HAP-1 (cell line): ENCODE data around the gene RASA3.
"Not testable (repeated sequence)": the region's sequence is repeated elsewhere in the genome, so short reads cannot be mapped to it uniquely, and the experiment has no call there.

Experiments
- DNase-seq, 2 experiments: peaks; one replicate each; pipeline ENCODE4 v3.0.0-alpha.2; 2016 to 2020; ENCODE audit warnings: low spot score in 2 of 2
- H3K27me3 ChIP-seq: fragments of 250-450 bp; sonication (Bioruptor Pico); 2 replicates; pipeline ENCODE4 v1.5.1; 2020; ENCODE audit warnings: low read depth, mild to moderate bottlenecking, moderate library complexity
- H3K36me3 ChIP-seq: fragments of 250-450 bp; sonication (Bioruptor Pico); replicated peaks from 2 replicates; pipeline ENCODE4 v1.5.1; 2020; ENCODE audit warnings: mild to moderate bottlenecking
- H3K4me1 ChIP-seq: fragments of 250-450 bp; sonication (Bioruptor Pico); 2 replicates; pipeline ENCODE4 v1.5.1; 2020; ENCODE audit warnings: mild to moderate bottlenecking
- H3K4me3 ChIP-seq: fragments of 250-450 bp; sonication (Bioruptor Pico); 2 replicates; pipeline ENCODE4 v1.5.1; 2020; ENCODE audit warnings: mild to moderate bottlenecking, moderate library complexity
- H3K9me3 ChIP-seq: fragments of 250-450 bp; sonication (Bioruptor Pico); 2 replicates; pipeline ENCODE4 v1.5.1; 2020; ENCODE audit warnings: mild to moderate bottlenecking, moderate library complexity
- in situ Hi-C: fragments of 300-500 bp; cut with MboI; formaldehyde crosslinking; loops from 3 replicates; pipeline ENCODE4 v1.14.3; 2020; ENCODE audit warnings: low sequenced_read_pairs, inconsistent platforms, mixed read lengths

RASA3 gene

DNA sequence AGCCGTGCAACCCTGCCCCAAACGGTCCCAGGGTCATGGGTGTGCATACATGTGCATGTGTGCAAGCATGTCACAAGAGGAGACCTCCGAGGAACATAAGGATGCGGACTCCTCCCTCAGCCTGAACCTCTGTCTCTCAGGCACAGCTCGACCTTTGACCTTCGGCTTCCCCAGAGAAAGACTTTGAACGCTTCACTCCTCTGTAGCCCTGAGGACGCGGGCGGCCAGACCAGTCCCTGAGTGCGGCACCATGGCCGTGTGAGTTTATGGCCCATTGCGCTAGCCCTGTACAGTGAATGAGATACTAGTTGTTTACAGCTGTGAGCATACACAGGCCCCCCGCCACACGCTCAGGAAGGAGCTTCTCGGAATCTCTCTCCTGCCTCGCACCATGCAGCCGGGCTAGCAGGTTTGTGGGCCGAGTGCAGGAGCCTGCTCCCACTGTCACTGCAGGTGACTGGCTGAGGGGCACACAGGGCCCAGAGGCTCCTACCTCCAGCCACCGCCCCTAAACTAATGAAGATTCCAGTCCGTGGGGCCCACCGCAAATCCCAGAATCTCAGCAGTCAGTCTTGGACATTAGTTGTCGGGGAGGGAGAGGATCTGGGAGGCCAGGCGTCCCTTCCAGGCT is 10.8 kb downstream of the RASA3 start:
- in situ Hi-C loops = no loop called here
- Histone ChIP-seq H3K36me3 (no peaks in the 10 kb centered on the region), H3K4me3 (no peak overlapping the region)

DNA sequence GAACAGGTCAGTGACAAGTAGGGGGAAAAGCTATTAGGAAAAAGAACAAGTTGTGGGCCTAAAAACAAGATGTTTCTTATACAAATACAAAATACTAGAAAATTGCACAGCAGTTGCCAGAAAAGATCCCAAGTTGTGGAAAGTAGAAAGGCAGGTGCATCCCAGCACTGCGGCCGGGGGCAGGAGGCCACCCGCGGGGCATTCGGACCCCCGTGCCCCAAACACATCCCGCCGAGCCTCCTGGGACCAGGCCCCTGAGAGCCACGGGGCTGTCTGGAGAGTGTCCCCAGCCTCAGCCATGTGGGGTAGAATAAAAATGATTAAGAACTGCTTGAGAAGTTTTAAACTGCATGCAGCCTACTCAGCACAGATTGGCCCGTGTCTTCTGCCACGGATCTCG is 11.4 kb downstream of the RASA3 start:
- H3K4me1 ChIP-seq = no peaks in the 10 kb centered on the region
- no peaks in the 10 kb centered on the region for H3K9me3 ChIP-seq
- no peak for DNase-seq
- no peaks in the 10 kb centered on the region for H3K36me3 ChIP-seq
- no peaks in the 10 kb centered on the region for H3K27me3 ChIP-seq
- in situ Hi-C loops = no loop called here
- H3K4me3 ChIP-seq = no peak overlapping the region

More for the DNA sequence above, 10.8 kb downstream of the RASA3 start:
- DNase-seq = no peak
- Histone ChIP-seq H3K27me3 (no peaks in the 10 kb centered on the region), H3K4me1 (no peaks in the 10 kb centered on the region), H3K9me3 (no peaks in the 10 kb centered on the region)

DNA sequence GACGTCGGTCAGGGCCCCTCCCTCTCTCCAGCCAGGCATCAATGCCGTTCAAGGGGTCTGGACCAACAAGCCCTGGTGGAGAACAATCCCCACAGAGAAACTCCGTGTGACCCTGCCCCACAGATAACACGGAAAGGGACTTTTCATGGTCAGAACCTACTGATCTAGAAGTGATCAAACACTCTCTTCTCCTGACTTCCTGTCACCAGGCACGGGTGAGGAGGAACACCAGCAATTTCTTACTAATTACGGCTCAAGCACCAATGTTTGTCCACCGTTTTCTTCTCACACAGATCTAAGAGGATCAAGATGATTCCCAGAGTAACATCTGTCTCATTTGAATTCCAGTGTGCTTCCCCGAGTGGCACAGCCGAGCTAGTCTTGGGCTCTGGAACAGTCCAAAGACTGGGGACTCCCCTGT is 11.8 kb downstream of the RASA3 start:
- Histone ChIP-seq H3K36me3 (no peaks in the 10 kb centered on the region), H3K4me1 (no peaks in the 10 kb centered on the region), H3K4me3 (no peak overlapping the region), H3K27me3 (no peaks in the 10 kb centered on the region), H3K9me3 (no peaks in the 10 kb centered on the region)
- DNase-seq = no peak
- in situ Hi-C loops = no loop called here

DNA sequence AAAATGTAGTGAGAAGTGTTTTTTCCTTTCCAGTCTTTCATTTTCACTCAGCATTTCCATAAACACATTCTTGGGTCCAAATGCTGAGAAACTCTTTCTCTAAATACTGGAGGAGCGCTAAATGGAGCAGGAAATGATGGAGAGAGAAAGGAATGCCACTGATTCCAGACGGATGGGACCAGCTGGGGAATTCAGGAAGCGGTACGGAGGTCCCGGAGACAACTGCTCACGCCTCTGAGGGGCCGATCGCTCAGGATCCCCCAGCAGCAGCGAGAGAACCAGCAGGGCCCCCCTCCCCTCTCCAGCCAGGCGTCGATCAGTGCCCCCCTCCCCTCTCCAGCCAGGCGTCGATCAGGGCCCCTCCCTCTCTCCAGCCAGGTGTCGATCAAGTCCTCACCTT is 13.2 kb downstream of the RASA3 start:
- DNase-seq = no peak
- Histone ChIP-seq H3K4me1 (no peaks in the 10 kb centered on the region), H3K4me3 (no peak overlapping the region), H3K36me3 (no peaks in the 10 kb centered on the region), H3K27me3 (no peaks in the 10 kb centered on the region), H3K9me3 (no peaks in the 10 kb centered on the region)
- in situ Hi-C loops = no loop called here

DNA sequence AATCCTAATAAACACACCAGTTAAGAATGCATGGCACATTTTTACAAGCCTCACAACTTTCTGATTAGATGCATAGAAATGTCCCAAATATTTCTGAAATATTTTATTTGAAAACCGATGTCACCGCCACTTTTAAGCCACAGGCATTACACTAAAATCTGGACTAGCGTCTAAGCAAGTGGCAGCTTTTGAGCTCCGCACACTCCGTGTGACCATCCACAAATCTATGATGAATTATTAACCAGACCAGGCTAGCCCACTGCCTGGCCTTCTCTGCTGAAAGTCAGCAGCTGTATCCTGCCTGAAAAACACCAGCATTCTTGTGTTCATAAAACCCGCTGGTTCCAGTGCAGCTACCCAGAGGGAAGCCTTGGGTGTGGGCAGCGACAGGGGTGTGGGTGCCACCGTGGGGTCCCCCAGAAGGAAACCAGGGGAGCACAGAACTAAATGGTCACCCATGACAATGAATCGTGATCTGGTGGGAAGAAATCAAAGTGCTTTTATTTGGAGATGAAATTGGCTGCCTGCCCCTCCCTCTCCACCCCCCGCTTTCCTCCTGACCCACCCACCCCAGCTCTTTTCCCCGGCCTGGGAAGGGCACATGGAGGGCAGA is 13.8 kb downstream of the RASA3 start:
- Histone ChIP-seq H3K9me3 (no peaks in the 10 kb centered on the region), H3K27me3 (no peaks in the 10 kb centered on the region), H3K36me3 (no peaks in the 10 kb centered on the region), H3K4me3 (no peak overlapping the region), H3K4me1 (no peaks in the 10 kb centered on the region)
- in situ Hi-C loops = no loop called here
- DNase-seq = no peak

DNA sequence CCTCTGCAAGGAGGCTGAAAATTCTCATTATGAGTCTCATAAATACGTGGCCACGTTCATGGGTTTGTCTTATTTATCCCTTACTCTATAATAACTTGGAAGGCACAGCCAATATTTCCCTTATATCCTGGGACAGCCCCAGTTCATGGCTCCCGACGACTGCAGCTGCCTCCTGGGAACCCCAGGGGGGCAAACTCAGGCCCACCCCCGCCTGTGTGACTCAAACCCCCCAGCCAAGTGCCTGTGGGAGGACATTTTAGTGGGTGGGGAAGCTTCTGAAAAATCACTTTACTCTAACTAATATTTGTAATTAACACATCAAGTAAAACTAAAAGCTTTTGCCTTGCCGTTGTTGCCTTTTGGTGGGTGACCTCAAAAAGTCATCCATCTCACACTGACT is 14.3 kb downstream of the RASA3 start:
- H3K27me3 ChIP-seq = no peaks in the 10 kb centered on the region
- H3K4me1 ChIP-seq = no peaks in the 10 kb centered on the region
- no peaks in the 10 kb centered on the region for H3K9me3 ChIP-seq
- H3K36me3 ChIP-seq = no peaks in the 10 kb centered on the region
- no peak for DNase-seq
- no peak overlapping the region for H3K4me3 ChIP-seq
- in situ Hi-C loops = no loop called here

DNA sequence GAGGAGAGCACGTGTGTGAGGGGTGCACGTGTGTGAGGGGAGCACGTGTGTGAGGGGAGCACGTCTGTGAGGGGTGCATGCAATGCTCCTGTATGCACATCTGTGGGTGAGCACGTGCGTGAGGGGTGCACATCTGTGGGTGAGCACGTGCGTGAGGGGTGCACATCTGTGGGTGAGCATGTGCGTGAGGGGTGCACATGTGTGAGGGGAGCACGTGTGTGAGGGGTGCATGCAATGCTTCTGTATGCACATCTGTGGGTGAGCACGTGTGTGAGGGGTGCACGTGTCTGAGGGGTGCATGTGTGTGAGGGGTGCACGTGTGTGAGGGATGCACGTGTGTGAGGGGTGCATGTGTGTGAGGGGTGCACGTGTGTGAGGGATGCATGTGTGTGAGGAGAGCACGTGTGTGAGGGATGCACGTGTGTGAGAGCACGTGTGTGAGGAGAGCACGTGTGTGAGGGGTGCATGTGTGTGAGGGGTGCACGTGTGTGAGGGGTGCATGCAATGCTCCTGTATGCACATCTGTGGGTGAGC is 15.0 kb downstream of the RASA3 start:
- H3K9me3 ChIP-seq, H3K4me1 ChIP-seq, H3K27me3 ChIP-seq, H3K4me3 ChIP-seq, in situ Hi-C loops, DNase-seq, H3K36me3 ChIP-seq: not testable (repeated sequence)

DNA sequence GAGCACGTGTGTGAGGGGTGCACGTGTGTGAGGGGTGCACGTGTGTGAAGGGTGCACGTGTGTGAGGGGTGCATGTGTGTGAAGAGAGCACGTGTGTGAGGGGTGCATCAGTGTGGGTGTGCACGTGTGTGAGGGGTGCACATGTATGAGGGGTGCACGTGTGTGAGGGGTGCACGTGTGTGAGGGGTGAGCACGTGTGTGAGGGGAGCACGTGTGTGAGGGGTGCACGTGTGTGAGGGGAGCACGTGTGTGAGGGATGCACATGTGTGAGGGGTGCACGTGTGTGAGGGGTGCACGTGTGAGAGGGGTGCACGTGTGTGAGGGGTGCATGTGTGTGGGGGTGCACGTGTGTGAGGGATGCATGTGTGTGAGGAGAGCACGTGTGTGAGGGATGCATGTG is 15.7 kb downstream of the RASA3 start:
- H3K4me3 ChIP-seq = no peak overlapping the region
- no peaks in the 10 kb centered on the region for H3K36me3 ChIP-seq
- H3K4me1 ChIP-seq = peaks cover under 1% of the 10 kb centered on the region; the same call in 1 of the 2 replicates
- H3K27me3 ChIP-seq = no peaks in the 10 kb centered on the region
- no peaks in the 10 kb centered on the region for H3K9me3 ChIP-seq
- in situ Hi-C loops = no loop called here
- peak in 1 of 2 experiments; percentile 1 for DNase-seq

DNA sequence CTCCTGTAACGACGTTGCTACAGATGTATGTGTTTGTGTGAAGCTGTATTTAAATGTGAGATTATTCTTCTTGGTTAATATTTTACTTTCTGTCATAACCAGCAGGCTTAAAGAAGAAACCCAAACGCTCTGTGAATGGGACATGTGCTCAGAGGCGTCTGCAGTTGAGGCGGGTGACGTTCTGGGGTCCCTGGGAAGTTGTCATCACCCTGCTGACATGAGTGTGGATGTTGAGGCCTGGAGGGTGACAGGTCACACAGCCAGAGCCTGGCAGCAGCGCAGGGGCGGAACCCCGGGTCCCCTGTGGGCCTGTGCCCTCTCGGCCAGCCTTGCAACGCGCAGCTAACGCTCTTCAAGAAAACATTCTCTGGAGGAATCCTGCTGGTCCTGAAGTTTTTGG is 16.6 kb downstream of the RASA3 start:
- Histone ChIP-seq H3K27me3 (no peaks in the 10 kb centered on the region), H3K36me3 (no peaks in the 10 kb centered on the region), H3K9me3 (no peaks in the 10 kb centered on the region), H3K4me3 (no peak overlapping the region), H3K4me1 (peaks cover 2% of the 10 kb centered on the region; the same call in 1 of the 2 replicates)
- in situ Hi-C loops = no loop called here
- peak in 1 of 2 experiments; percentile 4 for DNase-seq

DNA sequence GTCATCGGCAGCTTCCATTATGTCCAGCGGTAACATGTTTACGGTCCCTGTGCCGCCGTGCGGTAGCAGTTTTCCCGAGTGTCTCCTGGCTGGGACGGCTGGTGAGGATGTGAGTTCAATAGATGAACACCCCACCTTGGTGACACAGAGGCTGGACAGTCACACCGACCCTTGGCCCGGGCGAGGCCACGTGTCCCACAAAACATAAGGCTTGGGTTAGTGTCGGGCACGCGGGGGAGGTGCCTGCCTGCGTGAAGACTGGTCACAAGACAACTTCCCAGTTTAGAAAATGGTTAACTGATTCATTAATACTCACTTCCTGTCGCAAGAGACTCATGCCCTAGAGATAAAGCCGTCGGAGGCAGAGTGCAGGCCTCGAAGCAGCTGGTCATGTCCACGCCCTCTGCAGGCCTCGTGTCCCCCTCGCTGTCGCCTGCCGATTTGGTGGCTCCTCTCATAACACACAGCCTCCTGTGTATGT is 17.2 kb downstream of the RASA3 start:
- in situ Hi-C loops = no loop called here
- no peak for DNase-seq
- no peaks in the 10 kb centered on the region for H3K27me3 ChIP-seq
- no peaks in the 10 kb centered on the region for H3K36me3 ChIP-seq
- H3K4me3 ChIP-seq = no peak overlapping the region
- peaks cover 2% of the 10 kb centered on the region; the same call in 1 of the 2 replicates for H3K4me1 ChIP-seq
- no peaks in the 10 kb centered on the region for H3K9me3 ChIP-seq

DNA sequence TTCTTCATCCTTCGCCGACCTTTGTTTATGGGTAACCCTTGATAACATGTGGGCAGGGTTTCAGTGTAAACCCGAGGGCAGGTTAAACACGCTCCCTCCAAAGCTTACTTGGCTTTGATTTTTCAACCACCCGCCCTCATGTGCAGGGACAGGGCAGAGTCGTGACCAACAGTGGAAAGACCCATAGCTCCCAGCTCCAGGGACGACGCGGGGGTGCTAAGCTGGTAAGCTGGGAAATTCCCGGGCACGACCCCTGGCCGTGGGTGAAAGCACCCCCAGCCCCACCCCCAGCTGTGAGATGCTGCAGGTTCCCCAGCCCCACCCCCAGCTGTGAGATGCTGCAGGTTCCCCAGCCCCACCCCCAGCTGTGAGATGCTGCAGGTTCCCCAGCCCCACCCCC is 17.8 kb downstream of the RASA3 start:
- H3K4me1 ChIP-seq, H3K9me3 ChIP-seq, in situ Hi-C loops, H3K4me3 ChIP-seq, H3K36me3 ChIP-seq, H3K27me3 ChIP-seq: not testable (repeated sequence)
- peak in 1 of 2 experiments; percentile 5 for DNase-seq

DNA sequence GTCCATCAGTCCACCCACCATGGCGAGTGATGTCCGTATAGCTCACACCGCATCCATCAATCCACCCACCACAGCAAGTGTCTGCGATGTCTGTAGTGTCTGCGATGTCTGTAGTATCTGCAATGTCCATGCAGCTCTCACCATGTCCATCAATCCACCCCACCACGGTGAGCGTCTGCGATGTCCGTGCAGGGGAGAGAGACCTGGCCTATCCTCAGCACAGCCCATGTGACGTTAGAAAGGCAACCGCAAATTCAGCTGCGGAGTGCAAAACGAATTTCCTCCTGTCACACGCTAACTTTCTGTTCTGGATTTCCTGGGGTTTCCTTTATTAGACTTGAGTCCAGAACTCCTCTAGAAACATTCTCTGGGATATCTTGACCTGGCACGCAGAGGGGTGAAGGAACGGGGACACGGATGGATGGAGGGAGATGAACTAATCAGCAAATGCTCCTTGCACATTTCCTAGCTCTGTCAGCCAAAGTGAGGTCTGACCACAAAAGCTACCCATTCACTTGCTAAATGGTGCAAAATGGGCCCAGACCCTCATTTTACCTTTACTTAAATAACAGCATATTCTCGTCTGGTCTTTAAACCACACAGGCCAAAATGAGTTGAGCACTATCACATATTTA is 18.3 kb downstream of the RASA3 start:
- Histone ChIP-seq H3K27me3 (no peaks in the 10 kb centered on the region), H3K9me3 (no peaks in the 10 kb centered on the region), H3K36me3 (no peaks in the 10 kb centered on the region), H3K4me3 (no peak overlapping the region), H3K4me1 (peaks cover 2% of the 10 kb centered on the region; the same call in 1 of the 2 replicates)
- in situ Hi-C loops = no loop called here
- no peak for DNase-seq

DNA sequence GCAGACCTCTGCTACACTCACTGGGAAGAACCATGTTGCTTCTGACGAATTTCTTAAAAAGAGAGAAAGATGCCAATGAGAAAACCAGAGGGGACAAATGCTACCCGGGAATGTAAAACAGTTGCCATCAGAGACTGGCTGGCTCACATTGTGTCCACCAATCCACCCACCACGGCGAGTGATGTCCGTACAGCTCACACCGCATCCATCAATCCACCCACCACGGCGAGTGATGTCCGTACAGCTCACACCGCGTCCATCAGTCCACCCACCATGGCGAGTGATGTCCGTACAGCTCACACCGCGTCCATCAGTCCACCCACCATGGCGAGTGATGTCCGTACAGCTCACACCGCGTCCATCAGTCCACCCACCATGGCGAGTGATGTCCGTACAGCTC is 19.0 kb downstream of the RASA3 start:
- H3K4me1 ChIP-seq, H3K27me3 ChIP-seq, H3K36me3 ChIP-seq, DNase-seq, H3K4me3 ChIP-seq, H3K9me3 ChIP-seq, in situ Hi-C loops: not testable (repeated sequence)

DNA sequence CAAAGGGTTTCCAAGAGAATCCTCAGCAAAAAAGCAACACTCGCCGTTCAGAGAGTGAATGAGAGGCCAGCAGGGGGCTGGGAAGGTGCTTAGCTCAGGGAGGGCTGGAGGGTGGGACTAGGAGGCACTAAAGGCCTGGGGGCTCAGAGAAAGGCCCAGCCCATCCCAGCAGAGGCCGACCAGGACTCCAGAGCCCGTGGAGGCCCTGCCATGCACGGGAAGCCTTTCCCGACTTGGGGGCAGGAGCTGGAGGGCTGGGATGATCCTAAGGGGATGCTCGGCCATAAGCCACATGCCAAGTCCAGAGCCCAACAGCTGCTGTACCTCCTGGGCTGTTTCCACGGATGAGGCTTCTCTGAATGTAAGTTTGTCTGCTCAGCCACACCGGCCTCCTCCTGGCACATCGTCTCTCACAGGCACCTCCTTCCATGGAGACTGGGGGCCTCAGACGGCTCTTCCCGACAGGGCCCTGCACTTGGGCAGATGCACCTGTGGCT is 19.5 kb downstream of the RASA3 start:
- no peaks in the 10 kb centered on the region for H3K27me3 ChIP-seq
- no peaks in the 10 kb centered on the region for H3K36me3 ChIP-seq
- H3K4me1 ChIP-seq = peaks cover 2% of the 10 kb centered on the region; the same call in 1 of the 2 replicates
- DNase-seq = no peak
- H3K4me3 ChIP-seq = no peak overlapping the region
- no peaks in the 10 kb centered on the region for H3K9me3 ChIP-seq
- in situ Hi-C loops = no loop called here
